SU-DHL-6 (cell line): ENCODE data around the gene ITPK1.

Experiments
- CTCF ChIP-seq: fragments of 200-600 bp; sonication (generic); IDR thresholded peaks from one replicate; pipeline ENCODE4 v1.5.1; 2017; ENCODE audit warnings: antibody characterized with exemption, mild to moderate bottlenecking, low read length, moderate library complexity; ENCODE audit not compliant: insufficient read depth, poor library complexity, severe bottlenecking
- EZH2phosphoT487 ChIP-seq: fragments of 200-600 bp; sonication (generic), shearing (Covaris generic); conservative IDR thresholded peaks from 2 replicates; pipeline ENCODE4 v1.6.1; 2018; ENCODE audit warnings: mild to moderate bottlenecking, antibody characterized with exemption, low read length, moderate library complexity, mixed read lengths

GRCh38 chr14:92887157-92887556 lies 228.6 kb downstream of the ITPK1 start:
- TF ChIP-seq CTCF (no peak), EZH2phosphoT487 (no peak)
